Right kidney (tissue), 1 donor: ENCODE measurements around the gene SHMT2.
"Not testable (repeated sequence)": the region's sequence is repeated elsewhere in the genome, so short reads cannot be mapped to it uniquely, and the experiment has no call there.

ENCODE experiments used
- DNase-seq: peaks from one replicate; pipeline ENCODE4 v3.0.0-alpha.2; 2016

SHMT2 gene

DNA sequence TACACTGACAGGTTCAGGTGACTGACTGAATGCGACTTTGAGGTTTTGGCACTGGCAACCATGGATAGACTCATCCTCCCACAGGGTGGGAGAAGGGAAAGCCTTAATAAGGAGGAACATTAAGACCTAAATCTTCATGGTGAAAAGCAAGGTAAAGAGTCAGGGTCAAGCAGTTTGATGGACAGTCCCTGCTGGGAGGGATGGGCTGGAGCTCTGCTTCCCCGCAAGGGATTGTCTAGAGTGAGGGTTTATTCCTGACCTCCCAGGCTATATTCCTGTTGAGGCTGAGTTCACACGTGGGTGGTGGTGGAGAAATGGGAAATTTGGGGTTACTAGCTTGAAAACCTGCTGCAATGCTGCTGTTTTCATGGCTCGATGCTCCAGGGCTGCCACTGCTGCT is 30.9 kb downstream of the SHMT2 start:
- DNase-seq = no peak

DNA sequence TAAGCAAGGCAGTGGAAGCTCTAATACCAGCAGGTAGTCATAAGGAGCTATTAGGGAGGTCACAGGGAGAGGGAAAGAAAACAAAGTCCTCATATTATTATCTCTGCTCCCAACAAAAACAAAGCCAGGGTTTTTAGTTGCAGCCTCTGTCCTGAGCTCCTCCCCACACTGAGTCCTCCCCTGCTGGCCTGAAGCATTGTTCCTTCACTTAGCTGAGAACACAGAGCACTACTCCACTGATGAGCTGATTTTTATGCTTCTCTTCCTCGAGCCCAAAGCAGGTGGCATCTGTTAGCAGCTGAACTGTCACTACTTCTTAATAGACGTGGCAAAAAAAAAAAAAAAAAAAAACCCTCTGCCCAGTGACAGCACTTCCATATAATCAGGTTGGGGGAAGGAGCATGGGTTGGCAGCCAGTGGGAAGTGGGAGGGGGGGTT is 31.9 kb downstream of the SHMT2 start:
- DNase-seq = no peak

GRCh38 chr12:57262126-57262822 is 32.8 kb downstream of the SHMT2 start:
- DNase-seq = no peak

DNA sequence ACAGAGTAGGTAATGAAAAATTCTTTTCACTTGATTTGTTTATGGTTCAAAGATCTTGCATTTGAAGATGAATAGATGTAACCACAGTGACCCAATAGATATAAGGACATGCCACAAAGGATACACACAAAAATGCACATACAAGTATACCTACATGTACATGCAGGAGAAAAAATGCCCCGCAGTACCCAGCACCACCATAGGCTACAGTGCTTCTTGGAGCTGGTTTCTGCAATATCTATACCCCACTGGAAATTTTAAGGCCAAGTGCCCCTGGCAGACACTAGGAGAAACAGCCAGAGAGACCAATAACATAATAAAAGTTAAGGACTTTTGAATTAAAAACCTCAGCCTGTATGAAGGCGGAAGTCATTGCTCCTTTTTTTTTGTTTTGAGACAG is 33.6 kb downstream of the SHMT2 start:
- no peak for DNase-seq

- no peak for DNase-seq
These were observed 37.2 kb downstream of the SHMT2 start for GRCh38 chr12:57266681-57267080.

- DNase-seq = no peak
These were observed 38.8 kb downstream of the SHMT2 start for GRCh38 chr12:57268264-57268663.

DNA sequence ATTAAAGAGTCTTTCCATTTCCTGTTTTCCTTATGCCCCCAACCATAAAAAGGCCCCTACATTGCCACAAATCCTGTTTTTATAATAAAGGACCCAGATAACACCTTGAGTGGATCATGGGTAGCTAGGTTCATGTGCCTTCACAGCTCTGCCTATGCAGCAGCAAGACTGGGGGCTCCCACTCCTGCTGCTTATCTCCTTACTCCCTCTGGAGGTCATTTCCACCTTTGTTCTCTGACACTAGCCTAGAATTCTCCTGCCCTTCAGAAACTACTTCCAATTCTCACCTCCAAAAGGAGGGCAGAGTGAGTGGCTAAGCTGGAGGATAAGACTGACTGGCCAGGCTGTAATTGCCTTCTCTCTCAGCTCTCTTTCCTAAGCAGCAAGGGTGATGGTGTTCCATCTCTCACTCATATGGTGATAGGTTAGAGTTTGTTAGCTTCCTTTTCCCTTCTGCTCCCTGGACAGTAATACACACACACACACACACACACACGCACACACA is 41.5 kb downstream of the SHMT2 start:
- DNase-seq = no peak

- no peak for DNase-seq
These were observed 43.0 kb downstream of the SHMT2 start for GRCh38 chr12:57272337-57273151.

DNA sequence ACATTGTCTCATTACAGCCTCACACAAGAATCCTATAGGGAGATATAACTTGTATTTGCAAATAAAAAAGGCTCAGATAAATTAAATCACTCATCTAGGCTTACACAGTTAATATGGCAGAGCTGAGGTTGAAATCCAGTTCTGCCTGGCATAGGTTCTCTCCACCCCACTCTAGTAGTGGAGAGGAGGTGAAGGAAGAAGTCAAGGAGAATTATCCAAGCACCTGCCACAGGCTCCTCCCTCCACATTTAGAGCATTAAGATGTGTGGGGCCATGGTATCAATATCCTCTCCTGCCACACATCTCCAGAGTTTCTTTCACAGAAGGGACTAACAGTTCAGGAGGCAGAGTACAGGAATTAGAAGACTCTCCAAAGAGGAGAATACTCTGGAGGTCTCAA is 44.0 kb downstream of the SHMT2 start:
- DNase-seq = no peak

DNA sequence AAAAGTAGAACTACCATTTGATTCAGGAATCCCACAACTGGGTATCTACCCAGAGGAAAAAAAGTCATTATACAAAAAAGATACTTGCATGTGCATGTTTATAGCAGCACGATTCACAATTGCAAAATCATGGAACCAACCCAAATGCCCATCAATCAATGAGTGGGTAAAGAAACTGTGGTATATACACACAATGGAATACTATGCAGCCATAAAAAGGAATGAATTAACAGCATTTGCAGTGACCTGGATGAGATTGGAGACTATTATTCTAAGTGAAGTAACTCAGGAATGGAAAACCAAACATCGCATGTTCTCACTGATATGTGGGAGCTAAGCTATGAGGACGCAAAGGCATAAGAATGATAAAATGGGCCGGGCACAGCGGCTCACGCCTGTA is 46.7 kb downstream of the SHMT2 start:
- not testable (repeated sequence) for DNase-seq

- no peak for DNase-seq
These were observed 47.5 kb downstream of the SHMT2 start for GRCh38 chr12:57276935-57277563.

DNA sequence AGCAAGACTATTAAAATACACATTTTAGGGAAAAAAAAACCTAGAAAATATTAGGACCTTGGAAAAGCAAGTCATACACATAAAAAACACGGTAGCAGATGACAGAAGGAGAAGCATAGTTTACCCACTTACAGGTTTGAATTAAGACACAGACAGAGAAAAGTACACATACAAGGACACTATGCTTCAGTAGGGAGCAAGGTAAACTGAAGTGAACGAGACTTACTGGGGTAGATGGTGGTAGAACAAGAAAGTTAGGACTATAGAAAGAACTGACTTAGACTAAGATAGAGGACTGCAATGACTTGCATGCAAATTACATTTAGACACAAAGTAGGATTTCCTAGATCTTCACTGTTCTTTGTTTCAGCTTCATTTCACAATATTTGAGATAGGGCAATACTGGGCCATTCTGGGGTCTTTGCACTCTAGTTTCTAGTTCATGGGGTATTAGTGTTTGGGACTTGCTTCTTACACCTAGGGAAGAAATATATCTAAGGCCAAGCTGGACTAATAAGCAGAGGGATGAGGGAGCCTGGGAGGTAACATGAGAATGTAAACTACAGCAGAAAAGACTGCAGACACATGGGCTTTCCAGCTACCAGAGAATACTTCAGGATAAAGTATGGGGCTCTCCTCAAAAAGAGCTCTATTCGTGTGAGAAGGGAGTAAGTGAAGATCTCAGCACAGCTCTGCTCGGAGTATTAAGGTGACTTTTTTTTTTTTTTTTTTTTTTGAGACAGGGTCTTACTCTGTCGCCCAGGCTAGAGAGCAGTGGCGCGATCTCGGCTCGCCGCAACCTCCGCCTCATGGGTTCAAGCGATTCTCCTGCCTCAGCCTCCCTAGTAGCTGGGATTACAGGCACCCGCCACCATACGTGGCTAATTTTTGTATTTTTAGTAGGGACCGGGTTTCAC is 49.2 kb downstream of the SHMT2 start:
- DNase-seq = no peak

DNA sequence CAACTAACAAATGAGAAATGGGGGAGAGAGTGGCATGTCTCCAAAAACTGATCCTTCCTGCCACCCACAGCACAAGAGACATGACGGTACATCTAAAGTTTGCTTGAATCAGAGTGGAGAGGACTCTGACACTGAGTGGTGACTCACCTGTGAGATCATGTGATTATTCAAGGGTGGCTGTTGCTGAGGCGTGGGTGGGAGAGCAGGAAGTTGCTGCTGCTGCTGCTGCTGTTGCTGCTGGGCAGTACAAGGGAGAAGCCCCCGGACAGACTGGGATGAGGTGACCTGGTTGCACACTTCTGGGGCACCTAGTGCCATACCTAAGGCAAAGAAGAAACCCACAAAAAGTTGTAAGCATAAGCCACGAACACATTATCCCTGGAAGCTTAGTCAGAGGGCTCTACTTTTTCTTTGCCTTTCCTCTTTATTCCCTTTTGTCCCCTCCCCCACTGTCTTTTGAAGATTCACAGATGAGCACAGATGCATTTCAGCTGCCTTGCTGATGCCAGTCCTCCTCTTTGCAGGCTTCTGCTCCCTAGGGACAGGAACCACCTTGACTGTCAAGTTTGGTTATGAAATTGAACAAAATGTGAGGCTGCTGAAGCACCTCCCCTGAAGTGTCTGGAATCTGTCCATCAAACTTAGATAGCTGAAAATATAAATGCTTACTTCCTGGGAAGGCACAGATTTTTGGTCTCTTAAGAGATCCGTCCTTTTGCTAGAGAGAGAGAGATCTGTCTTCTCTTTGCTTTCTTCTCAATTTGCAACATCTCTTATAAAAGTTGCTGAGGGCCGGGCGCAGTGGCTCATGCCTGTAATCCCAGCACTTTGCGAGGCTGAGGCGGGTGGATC is 50.9 kb downstream of the SHMT2 start:
- DNase-seq = no peak

GRCh38 chr12:57282073-57282472 is 52.6 kb downstream of the SHMT2 start:
- not testable (repeated sequence) for DNase-seq
